GM12878 (cell line): ENCODE data around the gene ARAP1. TPM values are rescaled to one million over a fixed set of nuclear protein-coding genes. Genes with fewer than 3 reads are reported as not detected.

Experiments
- ATAC-seq: fragments of 200-7000 bp; cut with Tn5 transposase; 3 replicates; pipeline ENCODE4 v1.9.1; 2020; ENCODE audit warnings: mild to moderate bottlenecking, moderate library complexity
- BruUV-seq: library from RNA; stranded (reverse); fragments of 400-500 nt; replicated peaks from 2 replicates; lab custom pipeline; 2021; lab: Mats Ljungman, UMichigan
- CTCF ChIA-PET: fragments of 300-600 bp; sonication (Branson Sonifier 250); formaldehyde crosslinking; extraction: SDS; loops from one replicate; lab custom pipeline; 2021; ENCODE audit warnings: inconsistent platforms; lab: Yijun Ruan, JAX
- POLR2A ChIA-PET: fragments of 350-600 bp; formaldehyde crosslinking; extraction: SDS; loops from one replicate; lab custom pipeline; 2021; ENCODE audit warnings: inconsistent platforms; lab: Charles Lee
- RAD21 ChIA-PET: fragments of 300-600 bp; sonication (Branson Sonifier 250); formaldehyde crosslinking; loops from one replicate; lab custom pipeline; 2023; ENCODE audit warnings: antibody characterized with exemption; ENCODE audit not compliant: unreplicated experiment; lab: Charles Lee
- SMC1A ChIA-PET: fragments of 300-600 bp; sonication (Branson Sonifier 250); formaldehyde crosslinking; loops from one replicate; lab custom pipeline; 2023; ENCODE audit not compliant: unreplicated experiment, uncharacterized antibody; lab: Charles Lee
- DNase-seq: peaks from one replicate; pipeline ENCODE4 v3.0.0-alpha.2; 2011; ENCODE audit warnings: low read depth, low spot score
- FAIRE-seq: peaks from 3 replicates; lab custom pipeline; 2011; peaks lifted over from hg19 to GRCh38; lab: Jason Lieb, UNC
- H2AFZ ChIP-seq: 2 replicates; pipeline ENCODE4 v1.6.0; 2011; ENCODE audit warnings: low read depth, low read length, control low read depth; ENCODE audit not compliant: control insufficient read depth
- H3K27ac ChIP-seq: 2 replicates; pipeline ENCODE4 v1.5.1; 2011; ENCODE audit warnings: control low read depth; ENCODE audit not compliant: control insufficient read depth, insufficient read depth
- H3K27me3 ChIP-seq, 2 experiments: replicated peaks in 1 of 2; 2 replicates each; pipeline versions ENCODE4 v1.6.0 to v1.6.1; 2011; ENCODE audit warnings: low read length in 1 of 2; ENCODE audit not compliant: control insufficient read depth in 2 of 2, insufficient read depth in 2 of 2
- H3K36me3 ChIP-seq, 2 experiments: 2 replicates each; pipeline ENCODE4 v1.5.1; 2011; ENCODE audit warnings: low read length in 1 of 2; ENCODE audit not compliant: control insufficient read depth in 2 of 2, insufficient read depth in 2 of 2
- H3K4me1 ChIP-seq: 2 replicates; pipeline ENCODE4 v1.6.1; 2011; ENCODE audit warnings: mild to moderate bottlenecking, low read length, moderate library complexity, mixed read lengths; ENCODE audit not compliant: control insufficient read depth, insufficient read depth
- H3K4me2 ChIP-seq: 2 replicates; pipeline ENCODE4 v1.6.0; 2011; ENCODE audit warnings: control low read depth; ENCODE audit not compliant: control insufficient read depth, insufficient read depth
- H3K4me3 ChIP-seq: fragments of 200-600 bp; sonication (generic); 2 replicates; pipeline ENCODE4 v1.5.1; 2016
- H3K79me2 ChIP-seq: 2 replicates; pipeline ENCODE4 v1.6.0; 2011; ENCODE audit warnings: low read length; ENCODE audit not compliant: control insufficient read depth, insufficient read depth
- H3K9ac ChIP-seq: 2 replicates; pipeline ENCODE4 v1.8.0; 2011; ENCODE audit warnings: low read length, control low read depth, mixed read lengths; ENCODE audit not compliant: control insufficient read depth, insufficient read depth
- H3K9me3 ChIP-seq: replicated peaks from 3 replicates; pipeline ENCODE4 v1.5.1; 2011; ENCODE audit warnings: mild to moderate bottlenecking, low read length; ENCODE audit not compliant: control insufficient read depth, insufficient read depth
- H4K20me1 ChIP-seq: 2 replicates; pipeline ENCODE4 v1.6.0; 2011; ENCODE audit not compliant: control insufficient read depth, insufficient read depth
- BHLHE40 ChIP-seq, 2 experiments: fragments of 450-650 bp in 1 of 2; IDR thresholded peaks; 2 replicates each; pipeline ENCODE4 v1.6.1; 2011 to 2017; ENCODE audit warnings: low read depth in 2 of 2, borderline replicate concordance in 1 of 2, improper control_type of control experiment in 1 of 2, low read length in 1 of 2, mild to moderate bottlenecking in 1 of 2
- BMI1 ChIP-seq: fragments of 450-650 bp; IDR thresholded peaks from 2 replicates; pipeline ENCODE4 v1.6.1; 2016; ENCODE audit warnings: mild to moderate bottlenecking, moderate library complexity, borderline replicate concordance
- HDGF ChIP-seq: fragments of 450-650 bp; IDR thresholded peaks from 2 replicates; pipeline ENCODE4 v1.6.1; 2016; ENCODE audit warnings: antibody characterized with exemption
- IKZF2 ChIP-seq, 2 experiments: fragments of 450-650 bp; IDR thresholded peaks; 2 replicates each; pipeline ENCODE4 v1.6.1; 2017; ENCODE audit warnings: mild to moderate bottlenecking in 2 of 2, moderate library complexity in 2 of 2
- MYC ChIP-seq: IDR thresholded peaks from 2 replicates; pipeline ENCODE4 v1.6.1; 2011; ENCODE audit warnings: mild to moderate bottlenecking, low read length, moderate library complexity, inconsistent platforms; ENCODE audit not compliant: insufficient read depth, insufficient replicate concordance, insufficient read length, severe bottlenecking
- TBL1XR1 ChIP-seq: IDR thresholded peaks from 2 replicates; pipeline ENCODE4 v1.6.1; 2012; ENCODE audit warnings: low read depth, low read length, improper control_type of control experiment
- WRNIP1 ChIP-seq: IDR thresholded peaks from 2 replicates; pipeline ENCODE4 v1.6.1; 2011; ENCODE audit warnings: low read depth, low read length, improper control_type of control experiment, borderline replicate concordance
- WGBS: methylation state at CpG from one replicate; pipeline ENCODE4 v1.1.6; 2016; ENCODE audit warnings: low lambda C conversion rate; ENCODE audit not compliant: insufficient replicate concordance, insufficient coverage; ENCODE audit errors: missing lambda C conversion rate; 5-methylcytosine and 5-hydroxymethylcytosine counted together
- in situ Hi-C: fragments of 300-500 bp; cut with MboI; formaldehyde crosslinking; loops from 9 replicates; pipeline ENCODE4 v1.14.3; 2018; ENCODE audit warnings: mixed read lengths
- intact Hi-C: fragments of 100-400 bp; cut with micrococcal nuclease; formaldehyde crosslinking; loops from one replicate; pipeline ENCODE4 v1.14.2; 2022; ENCODE audit not compliant: unreplicated experiment
- polyA plus RNA-seq, 11 experiments: library from polyadenylated mRNA; depleted of rRNA in 4 of 11; unstranded in 6 of 11; stranded (reverse) in 5 of 11; fragments of >200 nt; fragmentation: Nextera tagmentation in 4 of 11; fragmentation: Illumina TruSeq in 1 of 11; extraction: Ambion mirVana in 4 of 11; extraction: Trizol in 1 of 11; gene quantifications; 1 replicate in 1 of 11; 2 replicates in 10 of 11; pipeline versions ENCODE4 v1.2.1 to v1.2.3, GENCODE V29; 2011 to 2016; ENCODE audit warnings: inconsistent platforms in 2 of 11, missing spikeins in 2 of 11, low read depth in 1 of 11
- total RNA-seq, 4 experiments: library from RNA; depleted of rRNA in 3 of 4; stranded (reverse); fragments of >200 nt in 3 of 4; fragmentation: Illumina TruSeq in 1 of 4; extraction: Trizol in 1 of 4; gene quantifications; 2 replicates each; pipeline versions ENCODE4 v1.2.1 to v1.2.3, GENCODE V29; 2013 to 2021
- TF ChIP-seq, protein P1 (sequence below): fragments of 450-650 bp; formaldehyde crosslinking; IDR thresholded peaks from 2 replicates; pipeline ENCODE4 v1.4.0; 2022; ENCODE audit warnings: mild to moderate bottlenecking, moderate library complexity

ARAP1 gene
- total and polyA plus RNA-seq, 10 of the 15 experiments (the other 5 are each of a cell fraction or from before 2014, with no cell fraction given) = 0.55 to 102 (median 51.0) TPM

DNA sequence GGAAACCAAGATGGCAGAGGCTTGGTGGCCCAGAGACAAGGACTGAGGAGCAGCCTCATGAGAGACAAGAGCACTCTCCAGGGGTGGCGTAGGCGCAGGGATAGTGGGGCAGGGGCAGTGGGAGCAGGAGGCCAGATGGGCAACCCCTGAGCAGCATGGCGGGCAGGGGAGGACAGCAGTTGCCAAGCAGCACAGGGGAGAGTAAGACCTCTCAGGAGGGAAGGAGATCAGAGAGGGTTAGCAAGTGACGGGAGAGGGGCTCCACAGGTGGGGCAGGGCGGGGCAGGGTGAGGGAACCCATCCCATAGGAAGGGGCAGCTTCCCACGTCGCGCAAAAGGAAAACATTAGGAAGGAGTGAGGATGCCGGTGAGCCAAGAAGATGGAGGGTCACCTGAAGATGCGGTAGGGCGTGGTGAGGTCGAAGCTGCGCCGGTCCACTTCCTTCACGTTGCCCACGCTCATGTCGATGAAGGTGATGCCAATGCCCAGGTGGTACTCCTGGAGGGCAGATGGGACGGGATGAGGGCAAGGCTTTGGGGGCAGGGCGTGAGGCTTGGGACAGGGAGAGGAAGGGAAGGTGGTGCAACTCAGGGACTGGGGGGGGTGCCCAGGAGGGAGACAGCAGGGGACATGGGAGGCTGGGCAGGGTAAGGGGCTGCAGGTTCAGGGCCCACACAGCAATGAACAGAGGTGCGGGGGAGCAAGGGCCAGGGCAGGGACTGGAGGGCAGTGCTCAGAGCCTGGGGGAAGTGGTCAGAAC, 42.5 kb downstream of the ARAP1 start (continued):
- no peak for TF ChIP-seq MYC

DNA sequence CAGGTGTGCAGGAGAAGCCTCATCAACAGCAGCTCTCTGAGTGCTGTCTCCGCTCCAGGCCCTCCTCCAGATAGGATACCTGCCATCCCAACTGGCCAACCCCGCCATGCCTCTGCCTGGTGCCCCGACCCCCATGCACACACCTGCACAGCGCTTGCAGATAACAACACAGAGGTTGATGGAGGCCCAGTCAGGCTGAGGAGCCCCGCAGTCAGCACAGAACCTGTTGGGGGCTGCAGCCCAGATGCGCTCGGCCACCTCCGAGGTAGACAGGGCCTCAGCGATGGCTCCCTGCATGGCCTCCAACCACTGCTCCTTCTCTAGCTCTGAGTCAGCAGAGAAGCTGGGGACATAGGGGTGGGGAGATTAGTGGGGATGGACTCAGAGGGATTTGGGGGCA, 45.2 kb downstream of the ARAP1 start:
- H4K20me1 ChIP-seq = no peaks in the 10 kb centered on the region
- TF ChIP-seq BMI1 (no peak), BHLHE40 (IDR thresholded peaks at IDR 0.05; ENCODE audit: borderline replicate concordance in 1 of 2, low read depth in 2 of 2, low read length in 1 of 2) (no peak), TBL1XR1 (no peak), IKZF2 (IDR thresholded peaks at IDR 0.05) (no peak), WRNIP1 (no peak), HDGF (no peak)
- TF ChIP-seq, protein P1, sequence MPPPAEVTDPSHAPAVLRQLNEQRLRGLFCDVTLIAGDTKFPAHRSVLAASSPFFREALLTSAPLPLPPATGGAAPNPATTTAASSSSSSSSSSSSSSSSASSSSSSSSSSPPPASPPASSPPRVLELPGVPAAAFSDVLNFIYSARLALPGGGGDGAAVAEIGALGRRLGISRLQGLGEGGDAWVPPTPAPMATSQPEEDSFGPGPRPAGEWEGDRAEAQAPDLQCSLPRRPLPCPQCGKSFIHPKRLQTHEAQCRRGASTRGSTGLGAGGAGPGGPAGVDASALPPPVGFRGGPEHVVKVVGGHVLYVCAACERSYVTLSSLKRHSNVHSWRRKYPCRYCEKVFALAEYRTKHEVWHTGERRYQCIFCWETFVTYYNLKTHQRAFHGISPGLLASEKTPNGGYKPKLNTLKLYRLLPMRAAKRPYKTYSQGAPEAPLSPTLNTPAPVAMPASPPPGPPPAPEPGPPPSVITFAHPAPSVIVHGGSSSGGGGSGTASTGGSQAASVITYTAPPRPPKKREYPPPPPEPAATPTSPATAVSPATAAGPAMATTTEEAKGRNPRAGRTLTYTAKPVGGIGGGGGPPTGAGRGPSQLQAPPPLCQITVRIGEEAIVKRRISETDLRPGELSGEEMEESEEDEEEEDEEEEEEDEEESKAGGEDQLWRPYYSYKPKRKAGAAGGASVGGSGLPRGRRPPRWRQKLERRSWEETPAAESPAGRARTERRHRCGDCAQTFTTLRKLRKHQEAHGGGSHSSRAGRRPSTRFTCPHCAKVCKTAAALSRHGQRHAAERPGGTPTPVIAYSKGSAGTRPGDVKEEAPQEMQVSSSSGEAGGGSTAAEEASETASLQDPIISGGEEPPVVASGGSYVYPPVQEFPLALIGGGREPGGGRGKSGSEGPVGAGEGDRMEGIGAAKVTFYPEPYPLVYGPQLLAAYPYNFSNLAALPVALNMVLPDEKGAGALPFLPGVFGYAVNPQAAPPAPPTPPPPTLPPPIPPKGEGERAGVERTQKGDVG (CRISPR knock-in tag) = no peak
- BruUV-seq = no TSS peak
- H3K36me3 ChIP-seq = peaks cover 35 to 62% of the 10 kb centered on the region in 2 experiments
- no peaks in the 10 kb centered on the region for H3K9me3 ChIP-seq
- FAIRE-seq = no peak
- no peak overlapping the region for H3K4me2 ChIP-seq
- no peak overlapping the region for H3K4me3 ChIP-seq
- intact Hi-C loops = no loop called here
- no peaks in the 10 kb centered on the region for H3K4me1 ChIP-seq
- CTCF ChIA-PET = no interaction called here
- ATAC-seq = no peak
- no peak overlapping the region for H2AFZ ChIP-seq
- no peak for DNase-seq
- H3K27ac ChIP-seq = no peak overlapping the region
- H3K27me3 ChIP-seq = no peaks in the 10 kb centered on the region
- SMC1A ChIA-PET = no interaction called here
- in situ Hi-C loops = no loop called here
- no peaks in the 10 kb centered on the region for H3K79me2 ChIP-seq
- no peak overlapping the region for H3K9ac ChIP-seq
- RAD21 ChIA-PET = no interaction called here
- POLR2A ChIA-PET = no interaction called here
- WGBS = 96% methylated on average over 9 of the region's 9 CpGs
